ENCODE data around the gene HOXD1.

DNA sequence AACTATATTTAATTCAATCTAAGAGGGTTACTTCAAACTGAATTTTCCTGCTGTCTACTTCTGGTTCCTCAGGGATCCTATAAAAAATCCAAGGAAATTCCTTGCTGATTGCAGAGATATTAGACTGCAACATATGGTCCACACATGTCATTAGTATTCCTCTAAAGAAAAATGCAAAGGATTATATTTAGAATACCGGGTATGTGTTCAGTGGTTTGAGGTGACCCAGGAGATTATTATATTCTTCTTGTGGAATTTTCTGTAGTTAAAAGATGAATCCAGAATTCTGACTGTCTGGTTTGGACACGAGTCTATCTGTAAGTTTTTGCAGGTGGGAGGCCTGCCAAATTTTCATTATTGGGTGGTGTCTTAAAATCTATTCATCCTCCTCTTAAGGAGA, 18.2 kb downstream of the HOXD1 start:
- TF ChIP-seq, protein P1, sequence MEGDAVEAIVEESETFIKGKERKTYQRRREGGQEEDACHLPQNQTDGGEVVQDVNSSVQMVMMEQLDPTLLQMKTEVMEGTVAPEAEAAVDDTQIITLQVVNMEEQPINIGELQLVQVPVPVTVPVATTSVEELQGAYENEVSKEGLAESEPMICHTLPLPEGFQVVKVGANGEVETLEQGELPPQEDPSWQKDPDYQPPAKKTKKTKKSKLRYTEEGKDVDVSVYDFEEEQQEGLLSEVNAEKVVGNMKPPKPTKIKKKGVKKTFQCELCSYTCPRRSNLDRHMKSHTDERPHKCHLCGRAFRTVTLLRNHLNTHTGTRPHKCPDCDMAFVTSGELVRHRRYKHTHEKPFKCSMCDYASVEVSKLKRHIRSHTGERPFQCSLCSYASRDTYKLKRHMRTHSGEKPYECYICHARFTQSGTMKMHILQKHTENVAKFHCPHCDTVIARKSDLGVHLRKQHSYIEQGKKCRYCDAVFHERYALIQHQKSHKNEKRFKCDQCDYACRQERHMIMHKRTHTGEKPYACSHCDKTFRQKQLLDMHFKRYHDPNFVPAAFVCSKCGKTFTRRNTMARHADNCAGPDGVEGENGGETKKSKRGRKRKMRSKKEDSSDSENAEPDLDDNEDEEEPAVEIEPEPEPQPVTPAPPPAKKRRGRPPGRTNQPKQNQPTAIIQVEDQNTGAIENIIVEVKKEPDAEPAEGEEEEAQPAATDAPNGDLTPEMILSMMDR (IDR thresholded peaks at IDR 0.05): no peak
- TF ChIP-seq POLR2AphosphoS5 (IDR thresholded peaks at IDR 0.05): no peak
- TF ChIP-seq POLR2A (IDR thresholded peaks at IDR 0.05): no peak
